T-helper 2 cell treated with Interferon-gamma antibody and Interleukin-4, amounts not matched to agents 100 ng/mL and 5 ng/mL, for 36 hours (primary cell): ENCODE results near the gene ADRA2B. TPM values are rescaled to one million over a fixed set of nuclear protein-coding genes. Genes with fewer than 3 reads are reported as not detected.

Experiments
- intact Hi-C: fragments of 100-400 bp; cut with micrococcal nuclease; formaldehyde crosslinking; loops from one replicate; pipeline ENCODE4 v1.15.1; 2023
- total RNA-seq: library from RNA; stranded (reverse); gene quantifications from 2 replicates; pipeline ENCODE4 v1.2.3, GENCODE V29; 2022

The ADRA2B gene
- total RNA-seq, 1 donor from 2014 or later = 0.07 TPM

GRCh38 chr2:96119389-96119751 is 3.0 kb upstream of the ADRA2B start:
- intact Hi-C loops = loop anchor here (10.0 kb wide), 1 partner anchor 95 kb away; no protein-coding TSS in a partner anchor

- intact Hi-C loops = loop anchor here (10.0 kb wide), 1 partner anchor 94 kb away; no protein-coding TSS in a partner anchor
Observed at GRCh38 chr2:96118698-96119388, 2.5 kb upstream of the ADRA2B start.

GRCh38 chr2:96117701-96118588 is 1.6 kb upstream of the ADRA2B start:
- intact Hi-C loops = loop anchor here (1.0 to 10.0 kb wide), 2 partner anchors 28 to 93 kb away; no protein-coding TSS in a partner anchor

GRCh38 chr2:96116879-96117533 is 635 bp upstream of the ADRA2B start:
- intact Hi-C loops = loop anchor here (1.0 to 10.0 kb wide), 2 partner anchors 29 to 92 kb away; no protein-coding TSS in a partner anchor

- intact Hi-C loops = loop anchor here (10.0 kb wide), 1 partner anchor 91 kb away; no protein-coding TSS in a partner anchor
Observed at GRCh38 chr2:96115631-96116423, 544 bp downstream of the ADRA2B start.

- intact Hi-C loops = loop anchor here (10.0 kb wide), 1 partner anchor 90 kb away; no protein-coding TSS in a partner anchor
Observed at GRCh38 chr2:96114903-96115581, 1.3 kb downstream of the ADRA2B start.

GRCh38 chr2:96114546-96114902 is 1.8 kb downstream of the ADRA2B start:
- intact Hi-C loops = loop anchor here (10.0 kb wide), 1 partner anchor 90 kb away; no protein-coding TSS in a partner anchor

GRCh38 chr2:96113951-96114350 is 2.4 kb downstream of the ADRA2B start:
- intact Hi-C loops = loop anchor here (10.0 kb wide), 1 partner anchor 89 kb away; no protein-coding TSS in a partner anchor

GRCh38 chr2:96113367-96113677 is 3.0 kb downstream of the ADRA2B start:
- intact Hi-C loops = loop anchor here (10.0 kb wide), 1 partner anchor 89 kb away; no protein-coding TSS in a partner anchor

- intact Hi-C loops = loop anchor here (10.0 kb wide), 1 partner anchor 88 kb away; no protein-coding TSS in a partner anchor
Observed at GRCh38 chr2:96112501-96113366, 3.6 kb downstream of the ADRA2B start.

GRCh38 chr2:96111823-96112500 is 4.4 kb downstream of the ADRA2B start:
- intact Hi-C loops = loop anchor here (10.0 kb wide), 1 partner anchor 87 kb away; no protein-coding TSS in a partner anchor

GRCh38 chr2:96111257-96111640 is 5.1 kb downstream of the ADRA2B start:
- intact Hi-C loops = loop anchor here (10.0 kb wide), 1 partner anchor 86 kb away; no protein-coding TSS in a partner anchor

GRCh38 chr2:96110621-96111256 is 5.6 kb downstream of the ADRA2B start:
- intact Hi-C loops = loop anchor here (10.0 kb wide), 1 partner anchor 86 kb away; no protein-coding TSS in a partner anchor

- intact Hi-C loops = loop anchor here (10.0 kb wide), 1 partner anchor 85 kb away; no protein-coding TSS in a partner anchor
Observed at GRCh38 chr2:96109931-96110511, 6.3 kb downstream of the ADRA2B start.

- intact Hi-C loops = no loop called here
Observed at GRCh38 chr2:96109361-96109680, 7.0 kb downstream of the ADRA2B start.

GRCh38 chr2:96108541-96109360 is 7.6 kb downstream of the ADRA2B start:
- intact Hi-C loops = no loop called here

GRCh38 chr2:96108151-96108540 is 8.2 kb downstream of the ADRA2B start:
- intact Hi-C loops = no loop called here
